Mesendoderm (in vitro differentiated cells): ENCODE measurements around the gene OTOGL.
A peak's percentile ranks its signal among the peaks of the same experiment; 100 is the strongest.

Experiments used
- DNase-seq: peaks from one replicate; pipeline ENCODE4 v3.0.0; 2013
- H2AK5ac ChIP-seq: 2 replicates; pipeline ENCODE4 v1.6.1; 2013; ENCODE audit warnings: low read length, inconsistent platforms
- H2BK120ac ChIP-seq: 2 replicates; pipeline ENCODE4 v1.6.1; 2013; ENCODE audit warnings: low read depth, mild to moderate bottlenecking, low read length, moderate library complexity, mixed read lengths
- H2BK15ac ChIP-seq: replicated peaks from 2 replicates; pipeline ENCODE4 v1.6.1; 2013; ENCODE audit warnings: low read depth, mild to moderate bottlenecking, moderate library complexity
- H2BK5ac ChIP-seq: 2 replicates; pipeline ENCODE4 v1.6.1; 2013; ENCODE audit warnings: low read length, inconsistent platforms
- H3K18ac ChIP-seq: 2 replicates; pipeline ENCODE4 v1.6.1; 2013; ENCODE audit warnings: mild to moderate bottlenecking, low read length, mixed read lengths
- H3K23ac ChIP-seq: one replicate; pipeline ENCODE4 v1.6.1; 2013; ENCODE audit warnings: low read length
- H3K27ac ChIP-seq: 2 replicates; pipeline ENCODE4 v1.5.1; 2013; ENCODE audit warnings: low read depth, mild to moderate bottlenecking, inconsistent platforms, low read length, moderate library complexity
- H3K27me3 ChIP-seq: 2 replicates; pipeline ENCODE4 v1.6.1; 2013; ENCODE audit warnings: low read length, control low read depth, mild to moderate bottlenecking, inconsistent platforms; ENCODE audit not compliant: insufficient read depth, poor library complexity
- H3K36me3 ChIP-seq: 2 replicates; pipeline ENCODE4 v1.6.1; 2013; ENCODE audit warnings: low read length, inconsistent platforms; ENCODE audit not compliant: control insufficient read depth, insufficient read depth
- H3K4ac ChIP-seq: one replicate; pipeline ENCODE4 v1.6.1; 2013; ENCODE audit warnings: low read depth, mild to moderate bottlenecking, low read length, moderate library complexity
- H3K4me1 ChIP-seq: 2 replicates; pipeline ENCODE4 v1.6.1; 2013; ENCODE audit warnings: low read depth, low read length, inconsistent platforms; ENCODE audit not compliant: control insufficient read depth
- H3K4me2 ChIP-seq: 2 replicates; pipeline ENCODE4 v1.6.1; 2013; ENCODE audit warnings: low read length
- H3K4me3 ChIP-seq: 2 replicates; pipeline ENCODE4 v1.5.1; 2013; ENCODE audit warnings: mild to moderate bottlenecking, low read length
- H3K56ac ChIP-seq: one replicate; pipeline ENCODE4 v1.6.1; 2013; ENCODE audit warnings: low read length
- H3K79me1 ChIP-seq: 2 replicates; pipeline ENCODE4 v1.6.1; 2013; ENCODE audit warnings: low read length, inconsistent platforms
- H3K79me2 ChIP-seq: 2 replicates; pipeline ENCODE4 v1.6.1; 2013; ENCODE audit warnings: mild to moderate bottlenecking, low read length; ENCODE audit not compliant: control insufficient read depth, insufficient read depth
- H3K9ac ChIP-seq: 2 replicates; pipeline ENCODE4 v1.6.1; 2013; ENCODE audit warnings: low read length, inconsistent platforms
- H4K5ac ChIP-seq: one replicate; pipeline ENCODE4 v1.6.1; 2013; ENCODE audit warnings: low read length
- H4K8ac ChIP-seq: one replicate; pipeline ENCODE4 v1.6.1; 2013; ENCODE audit warnings: low read depth, mild to moderate bottlenecking, control low read depth, low read length, moderate library complexity
- WGBS: extraction: QIAGEN DNeasy Blood & Tissue Kit; methylation state at CpG from one replicate; pipeline ENCODE4 v1.1.7; 2013; ENCODE audit warnings: low lambda C conversion rate, missing lambda C conversion rate; ENCODE audit not compliant: insufficient coverage; ENCODE audit errors: extremely low coverage; 5-methylcytosine and 5-hydroxymethylcytosine counted together

The OTOGL gene

GRCh38 chr12:80170915-80171314, 71.6 kb downstream of the OTOGL start:
- WGBS: no CpG with 5 or more reads among the region's 2 CpGs
- peaks cover 2% of the 10 kb centered on the region for H3K4me1 ChIP-seq
- no peak overlapping the region for H4K5ac ChIP-seq
- no peaks in the 10 kb centered on the region for H3K79me2 ChIP-seq
- no peaks in the 10 kb centered on the region for H3K27me3 ChIP-seq
- H3K4me2 ChIP-seq: no peak overlapping the region
- H3K36me3 ChIP-seq: no peaks in the 10 kb centered on the region
- no peak overlapping the region for H3K23ac ChIP-seq
- H2BK120ac ChIP-seq: no peak overlapping the region
- no peak overlapping the region for H3K4me3 ChIP-seq
- H3K27ac ChIP-seq: no peak overlapping the region
- H2AK5ac ChIP-seq: no peak overlapping the region
- no peak overlapping the region for H3K18ac ChIP-seq
- H4K8ac ChIP-seq: no peak overlapping the region
- no peak overlapping the region for H3K56ac ChIP-seq
- no peak for DNase-seq
- H2BK15ac ChIP-seq: no peak overlapping the region
- no peaks in the 10 kb centered on the region for H3K79me1 ChIP-seq
- no peak overlapping the region for H2BK5ac ChIP-seq
- no peak overlapping the region for H3K4ac ChIP-seq
- H3K9ac ChIP-seq: no peak overlapping the region

- WGBS: no CpG with 5 or more reads among the region's 5 CpGs
- peak; percentile 94 for DNase-seq
- Histone ChIP-seq H4K5ac (no peak overlapping the region), H3K79me2 (no peaks in the 10 kb centered on the region), H3K4ac (no peak overlapping the region), H3K56ac (peak overlapping the region; percentile 53), H2AK5ac (no peak overlapping the region), H3K36me3 (no peaks in the 10 kb centered on the region), H3K4me3 (no peak overlapping the region), H3K4me2 (no peak overlapping the region), H2BK120ac (no peak overlapping the region), H3K79me1 (no peaks in the 10 kb centered on the region), H3K9ac (no peak overlapping the region), H3K18ac (no peak overlapping the region), H2BK5ac (no peak overlapping the region), H4K8ac (no peak overlapping the region), H2BK15ac (no peak overlapping the region), H3K27ac (no peak overlapping the region), H3K23ac (no peak overlapping the region), H3K4me1 (peaks cover 2% of the 10 kb centered on the region), H3K27me3 (no peaks in the 10 kb centered on the region)
Measured at GRCh38 chr12:80173083-80173864, 73.9 kb downstream of the OTOGL start.

- Histone ChIP-seq H3K79me1 (no peaks in the 10 kb centered on the region), H3K9ac (no peak overlapping the region), H3K56ac (no peak overlapping the region), H3K4me3 (no peak overlapping the region), H3K4me1 (peaks cover 2% of the 10 kb centered on the region), H4K8ac (no peak overlapping the region), H2BK5ac (no peak overlapping the region), H3K4me2 (no peak overlapping the region), H2BK120ac (no peak overlapping the region), H3K36me3 (no peaks in the 10 kb centered on the region), H3K27ac (no peak overlapping the region), H3K4ac (no peak overlapping the region), H3K18ac (no peak overlapping the region), H3K23ac (no peak overlapping the region), H2BK15ac (peak overlapping the region; percentile 19), H2AK5ac (no peak overlapping the region), H3K27me3 (no peaks in the 10 kb centered on the region), H3K79me2 (no peaks in the 10 kb centered on the region), H4K5ac (no peak overlapping the region)
- no CpG with 5 or more reads among the region's 2 CpGs for WGBS
- DNase-seq: peak; percentile 13
Measured at GRCh38 chr12:80175307-80175930, 76.1 kb downstream of the OTOGL start.

GRCh38 chr12:80176706-80177105, 77.4 kb downstream of the OTOGL start:
- H4K8ac ChIP-seq: no peak overlapping the region
- H3K4me3 ChIP-seq: no peak overlapping the region
- H3K9ac ChIP-seq: no peak overlapping the region
- no peaks in the 10 kb centered on the region for H3K79me2 ChIP-seq
- no peaks in the 10 kb centered on the region for H3K27me3 ChIP-seq
- WGBS: no CpG with 5 or more reads among the region's 2 CpGs
- H2BK15ac ChIP-seq: no peak overlapping the region
- no peak overlapping the region for H2AK5ac ChIP-seq
- no peak overlapping the region for H3K27ac ChIP-seq
- H3K36me3 ChIP-seq: no peaks in the 10 kb centered on the region
- H3K56ac ChIP-seq: no peak overlapping the region
- H3K4me2 ChIP-seq: no peak overlapping the region
- no peak overlapping the region for H2BK5ac ChIP-seq
- H3K18ac ChIP-seq: no peak overlapping the region
- H3K4me1 ChIP-seq: peaks cover 2% of the 10 kb centered on the region
- DNase-seq: no peak
- H3K79me1 ChIP-seq: no peaks in the 10 kb centered on the region
- H3K4ac ChIP-seq: no peak overlapping the region
- H4K5ac ChIP-seq: no peak overlapping the region
- H2BK120ac ChIP-seq: no peak overlapping the region
- no peak overlapping the region for H3K23ac ChIP-seq

- Histone ChIP-seq H3K56ac (no peak overlapping the region), H3K79me1 (no peaks in the 10 kb centered on the region), H3K18ac (no peak overlapping the region), H2BK5ac (no peak overlapping the region), H3K4me2 (no peak overlapping the region), H3K4me3 (no peak overlapping the region), H3K4ac (no peak overlapping the region), H2BK120ac (no peak overlapping the region), H3K36me3 (no peaks in the 10 kb centered on the region), H3K27me3 (no peaks in the 10 kb centered on the region), H4K5ac (no peak overlapping the region), H3K4me1 (no peaks in the 10 kb centered on the region), H3K27ac (no peak overlapping the region), H2BK15ac (no peak overlapping the region), H3K23ac (no peak overlapping the region), H3K9ac (no peak overlapping the region), H2AK5ac (no peak overlapping the region), H4K8ac (no peak overlapping the region), H3K79me2 (no peaks in the 10 kb centered on the region)
- no peak for DNase-seq
- WGBS: no CpG with 5 or more reads among the region's 3 CpGs
Measured at GRCh38 chr12:80178846-80179245, 79.5 kb downstream of the OTOGL start.
